ENCODE data around the gene THSD4.

The THSD4 gene

DNA sequence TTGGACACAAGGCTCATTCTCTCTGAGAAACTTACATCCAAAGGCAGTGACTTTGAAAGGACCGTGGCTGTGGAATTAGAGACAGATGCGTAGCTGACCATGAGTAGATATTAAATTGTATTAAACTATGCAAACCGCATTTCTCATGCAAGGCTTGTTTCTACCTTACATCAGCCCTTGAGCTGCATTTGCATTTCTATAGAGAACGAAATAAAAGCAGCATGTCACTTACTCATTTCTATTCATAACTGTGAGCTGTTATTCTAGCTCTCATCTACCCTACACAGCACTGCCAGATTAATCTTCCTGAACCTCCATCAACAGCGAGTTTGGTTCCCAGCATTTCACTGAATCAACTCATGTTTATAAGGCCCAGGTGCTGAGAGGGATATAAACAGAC is 72.3 kb downstream of the THSD4 start:
- TF ChIP-seq, protein P1, sequence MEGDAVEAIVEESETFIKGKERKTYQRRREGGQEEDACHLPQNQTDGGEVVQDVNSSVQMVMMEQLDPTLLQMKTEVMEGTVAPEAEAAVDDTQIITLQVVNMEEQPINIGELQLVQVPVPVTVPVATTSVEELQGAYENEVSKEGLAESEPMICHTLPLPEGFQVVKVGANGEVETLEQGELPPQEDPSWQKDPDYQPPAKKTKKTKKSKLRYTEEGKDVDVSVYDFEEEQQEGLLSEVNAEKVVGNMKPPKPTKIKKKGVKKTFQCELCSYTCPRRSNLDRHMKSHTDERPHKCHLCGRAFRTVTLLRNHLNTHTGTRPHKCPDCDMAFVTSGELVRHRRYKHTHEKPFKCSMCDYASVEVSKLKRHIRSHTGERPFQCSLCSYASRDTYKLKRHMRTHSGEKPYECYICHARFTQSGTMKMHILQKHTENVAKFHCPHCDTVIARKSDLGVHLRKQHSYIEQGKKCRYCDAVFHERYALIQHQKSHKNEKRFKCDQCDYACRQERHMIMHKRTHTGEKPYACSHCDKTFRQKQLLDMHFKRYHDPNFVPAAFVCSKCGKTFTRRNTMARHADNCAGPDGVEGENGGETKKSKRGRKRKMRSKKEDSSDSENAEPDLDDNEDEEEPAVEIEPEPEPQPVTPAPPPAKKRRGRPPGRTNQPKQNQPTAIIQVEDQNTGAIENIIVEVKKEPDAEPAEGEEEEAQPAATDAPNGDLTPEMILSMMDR (conservative IDR thresholded peaks at IDR 0.05; ENCODE audit: control insufficient read depth, insufficient read depth, low read depth, low read length): no peak
- DNase-seq (ENCODE audit: low read depth): no peak
- no peak overlapping the region for H3K4me3 ChIP-seq (ENCODE audit: control insufficient read depth, low read depth, low read length)

DNA sequence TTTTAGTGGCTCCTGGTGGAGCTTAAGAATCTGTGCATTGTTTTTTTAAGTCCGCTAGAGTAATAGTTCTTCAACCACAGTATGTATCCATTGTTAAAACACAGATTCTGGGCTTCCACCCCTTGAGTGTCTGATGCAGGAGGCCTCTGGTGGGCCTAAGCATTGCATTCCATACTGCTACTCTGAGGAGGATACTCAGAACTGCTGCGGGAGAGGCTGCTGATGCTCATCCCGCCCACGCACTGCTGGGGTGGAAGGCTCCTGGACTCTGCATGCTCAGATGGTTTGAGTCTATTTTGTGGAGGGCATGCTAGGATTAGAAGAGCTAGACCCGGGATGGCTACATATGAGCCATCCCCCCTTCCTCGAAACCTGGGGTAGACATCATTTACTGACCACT is 74.4 kb downstream of the THSD4 start:
- TF ChIP-seq, protein P1 (conservative IDR thresholded peaks at IDR 0.05; ENCODE audit: control insufficient read depth, insufficient read depth, low read depth, low read length): no peak
- DNase-seq (ENCODE audit: low read depth): peak; percentile 24
- H3K4me3 ChIP-seq (ENCODE audit: control insufficient read depth, low read depth, low read length): no peak overlapping the region

DNA sequence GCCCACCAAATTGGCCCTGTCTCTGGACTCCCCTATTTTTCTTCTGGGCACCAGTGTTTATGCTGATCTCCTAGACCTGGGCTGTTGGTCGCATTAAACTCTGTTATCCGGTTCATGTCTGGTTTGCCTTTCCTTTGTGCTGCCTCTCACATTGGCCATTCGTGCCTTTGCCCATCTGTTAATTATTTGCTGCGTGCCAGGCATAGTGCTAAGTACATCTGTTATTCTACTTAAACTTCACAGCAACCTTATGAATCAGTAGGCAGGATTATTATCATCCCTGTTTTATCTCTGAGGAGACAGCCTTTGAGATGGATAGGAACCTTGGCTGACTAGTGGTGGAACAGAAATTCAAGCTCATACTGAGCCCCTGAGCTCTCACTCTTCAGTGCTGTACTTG is 76.0 kb downstream of the THSD4 start:
- H3K4me3 ChIP-seq (ENCODE audit: control insufficient read depth, low read depth, low read length): no peak overlapping the region
- DNase-seq (ENCODE audit: low read depth): no peak
- TF ChIP-seq, protein P1 (conservative IDR thresholded peaks at IDR 0.05; ENCODE audit: control insufficient read depth, insufficient read depth, low read depth, low read length): no peak

DNA sequence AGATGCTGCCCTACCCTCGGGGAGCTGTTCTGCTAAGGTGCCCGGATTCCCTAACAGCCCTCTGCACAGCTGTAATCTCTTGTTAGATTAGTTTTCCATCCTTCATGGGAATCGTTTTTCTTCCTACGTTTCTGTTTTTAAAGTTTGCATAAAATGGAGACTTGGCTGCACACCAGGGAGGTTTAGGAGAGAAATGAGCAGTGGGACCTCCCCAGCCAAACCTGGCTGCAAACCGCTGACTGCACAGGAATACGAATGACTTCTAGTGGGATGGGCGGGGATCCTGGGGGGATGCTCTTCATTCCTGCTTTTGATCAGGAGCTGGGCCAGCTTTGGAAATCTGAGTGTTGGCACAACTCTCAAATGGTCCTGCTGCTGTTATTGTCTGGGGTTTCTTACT is 77.5 kb downstream of the THSD4 start:
- TF ChIP-seq, protein P1 (conservative IDR thresholded peaks at IDR 0.05; ENCODE audit: control insufficient read depth, insufficient read depth, low read depth, low read length): no peak
- no peak overlapping the region for H3K4me3 ChIP-seq (ENCODE audit: control insufficient read depth, low read depth, low read length)

DNA sequence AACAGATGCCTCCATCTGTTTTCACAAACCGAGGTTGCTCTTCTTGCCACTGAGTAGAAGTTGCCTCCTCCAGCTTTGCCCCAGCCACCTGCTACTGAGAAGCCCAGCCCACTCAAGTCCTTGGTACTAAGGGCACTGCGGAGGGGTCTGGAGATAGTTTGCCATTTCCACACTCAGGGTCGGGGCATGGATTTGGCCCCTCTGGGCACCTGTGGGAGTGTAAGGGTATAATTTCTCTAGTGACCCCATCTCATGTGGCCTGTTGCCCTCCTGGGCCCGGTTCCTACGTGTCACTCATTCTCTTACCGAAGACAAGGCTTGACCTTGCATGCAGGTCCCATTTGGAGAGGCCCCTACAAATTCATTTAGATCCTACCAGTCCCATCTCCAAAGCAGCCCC is 79.0 kb downstream of the THSD4 start:
- TF ChIP-seq, protein P1 (conservative IDR thresholded peaks at IDR 0.05; ENCODE audit: control insufficient read depth, insufficient read depth, low read depth, low read length): no peak
- DNase-seq (ENCODE audit: low read depth): no peak
- no peak overlapping the region for H3K4me3 ChIP-seq (ENCODE audit: control insufficient read depth, low read depth, low read length)

More for the DNA sequence above, 77.5 kb downstream of the THSD4 start:
- DNase-seq (ENCODE audit: low read depth): no peak

DNA sequence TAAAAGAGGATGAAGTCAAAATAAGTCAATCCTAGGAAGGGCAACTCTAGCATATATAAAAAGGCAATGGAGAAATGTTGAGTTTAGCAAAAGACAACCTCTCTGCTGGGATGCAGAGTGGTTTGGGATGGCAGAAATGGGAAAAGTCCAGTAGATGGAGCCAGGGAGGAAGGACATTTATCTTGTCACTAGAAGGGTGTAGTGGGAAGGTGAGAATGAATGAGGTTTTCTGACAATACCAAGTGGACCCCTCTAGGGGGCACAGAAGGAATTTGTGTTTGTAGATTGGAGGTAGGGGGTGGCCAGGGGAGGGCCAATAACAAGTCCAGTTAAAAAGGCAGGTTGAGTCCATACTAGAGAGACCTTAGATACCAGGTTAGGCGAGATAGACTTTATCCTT is 80.0 kb downstream of the THSD4 start:
- DNase-seq (ENCODE audit: low read depth): no peak
- TF ChIP-seq, protein P1 (conservative IDR thresholded peaks at IDR 0.05; ENCODE audit: control insufficient read depth, insufficient read depth, low read depth, low read length): peak; percentile 27
- H3K4me3 ChIP-seq (ENCODE audit: control insufficient read depth, low read depth, low read length): no peak overlapping the region

DNA sequence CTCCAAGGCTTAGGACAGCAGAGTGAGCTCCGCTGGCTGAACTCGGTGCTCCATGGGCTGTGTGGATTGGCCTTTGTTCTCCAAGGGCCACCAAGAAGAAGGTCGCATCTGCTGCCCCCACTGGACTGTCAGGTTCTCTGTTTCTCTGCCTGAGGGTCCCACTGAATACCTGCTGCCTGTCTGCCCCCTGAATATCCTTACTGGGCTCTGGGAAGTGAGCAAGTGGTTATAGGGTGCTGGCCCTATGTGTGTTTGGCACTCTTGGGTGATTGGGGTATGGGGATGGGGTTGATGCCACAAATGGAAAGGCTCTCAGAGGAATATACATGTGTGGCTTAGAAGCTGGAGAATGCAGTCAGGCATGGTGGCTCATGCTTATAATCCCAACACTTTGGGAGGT is 82.3 kb downstream of the THSD4 start:
- TF ChIP-seq, protein P1 (conservative IDR thresholded peaks at IDR 0.05; ENCODE audit: control insufficient read depth, insufficient read depth, low read depth, low read length): no peak
- no peak for DNase-seq (ENCODE audit: low read depth)

More for the DNA sequence above, 82.3 kb downstream of the THSD4 start:
- H3K4me3 ChIP-seq (ENCODE audit: control insufficient read depth, low read depth, low read length): no peak overlapping the region
